K562 (cell line): ENCODE data around the gene TMEM39A. TPM values are rescaled to one million over a fixed set of nuclear protein-coding genes. Genes with fewer than 3 reads are reported as not detected.
A peak's percentile ranks its signal among the peaks of the same experiment; 100 is the strongest.

Experiments used
- CAMTA2 ChIP-seq: fragments of 250-450 bp; sonication (Bioruptor Pico); conservative IDR thresholded peaks from 2 replicates; pipeline ENCODE4 v1.5.1; 2022
- CBX3 ChIP-seq, 2 experiments: IDR thresholded peaks; 1 replicate in 1 of 2; 2 replicates in 1 of 2; pipeline ENCODE4 v1.6.1; 2012; ENCODE audit warnings: inconsistent platforms in 2 of 2, low read length in 2 of 2, borderline replicate concordance in 1 of 2, control low read depth in 1 of 2
- CHD1 ChIP-seq: fragments of 200-600 bp; sonication (generic); IDR thresholded peaks from one replicate; pipeline ENCODE4 v1.6.1; 2012; ENCODE audit warnings: mild to moderate bottlenecking, moderate library complexity, low read length, inconsistent platforms
- CREB1 ChIP-seq, 2 experiments: sonication (generic) in 1 of 2; formaldehyde crosslinking in 1 of 2; IDR thresholded peaks; 2 replicates each; pipeline versions ENCODE4 v1.6.1 to v1.8.0; 2012 to 2022; ENCODE audit warnings: inconsistent platforms in 1 of 2, mild to moderate bottlenecking in 1 of 2, missing genetic modification reagents in 1 of 2, moderate library complexity in 1 of 2
- DACH1 ChIP-seq: fragments of 450-650 bp; IDR thresholded peaks from 2 replicates; pipeline ENCODE4 v1.6.1; 2018; ENCODE audit not compliant: partially characterized antibody
- DIDO1 ChIP-seq: fragments of 450-650 bp; IDR thresholded peaks from 2 replicates; pipeline ENCODE4 v1.6.1; 2016; ENCODE audit warnings: low read depth, missing biosample characterization, missing genetic modification characterization
- ETV1 ChIP-seq: fragments of 450-650 bp; conservative IDR thresholded peaks from 2 replicates; pipeline ENCODE4 v1.6.1; 2016; ENCODE audit warnings: missing genetic modification characterization, control low read depth, low read depth, missing compliant biosample characterization
- GTF2A2 ChIP-seq: IDR thresholded peaks from 2 replicates; pipeline ENCODE4 v1.6.1; 2016; ENCODE audit warnings: mild to moderate bottlenecking, missing genetic modification characterization, missing compliant biosample characterization
- HNRNPH1 ChIP-seq: fragments of 200-400 bp; formaldehyde crosslinking; optimal IDR thresholded peaks from 2 replicates; pipeline ENCODE3; 2017; ENCODE audit warnings: low read depth, mild to moderate bottlenecking, low read length, moderate library complexity
- HNRNPUL1 ChIP-seq: fragments of 200-400 bp; formaldehyde crosslinking; IDR thresholded peaks from 2 replicates; pipeline ENCODE4 v1.6.1; 2017; ENCODE audit warnings: low read length
- NBN ChIP-seq: fragments of 450-650 bp; IDR thresholded peaks from 2 replicates; pipeline ENCODE4 v1.6.1; 2016; ENCODE audit warnings: low read depth, mild to moderate bottlenecking
- POLR2AphosphoS5 ChIP-seq: IDR thresholded peaks from 2 replicates; pipeline ENCODE4 v1.6.1; 2011; ENCODE audit warnings: mild to moderate bottlenecking, low read depth, low read length, moderate library complexity; ENCODE audit not compliant: control insufficient read depth, insufficient read depth
- PTBP1 ChIP-seq: fragments of 200-400 bp; formaldehyde crosslinking; IDR thresholded peaks from 2 replicates; pipeline ENCODE4 v1.6.1; 2017; ENCODE audit warnings: low read depth, low read length
- RFX7 ChIP-seq: fragments of 250-450 bp; sonication (Bioruptor Pico); IDR thresholded peaks from 2 replicates; pipeline ENCODE4 v1.5.1; 2021; ENCODE audit warnings: mild to moderate bottlenecking
- TCF15 ChIP-seq: fragments of 250-450 bp; sonication (Bioruptor Pico); IDR thresholded peaks from 2 replicates; pipeline ENCODE4 v1.8.0; 2022; ENCODE audit warnings: moderate library complexity, mild to moderate bottlenecking, inconsistent platforms
- ZBED1 ChIP-seq: IDR thresholded peaks from 2 replicates; pipeline ENCODE4 v1.6.1; 2014
- ZBTB12 ChIP-seq: fragments of 250-450 bp; sonication (Bioruptor Pico); IDR thresholded peaks from 2 replicates; pipeline ENCODE4 v1.4.0; 2020
- ZNF239 ChIP-seq: fragments of 250-450 bp; sonication (Bioruptor Pico); IDR thresholded peaks from 2 replicates; pipeline ENCODE4 v1.4.0; 2020; ENCODE audit warnings: mild to moderate bottlenecking
- ZNF395 ChIP-seq: fragments of 200-800 bp; sonication (Bioruptor generic); IDR thresholded peaks from 2 replicates; pipeline ENCODE4 v1.6.1; 2017; ENCODE audit warnings: missing genetic modification characterization, missing compliant biosample characterization
- ZNF717 ChIP-seq: fragments of 250-450 bp; sonication (Bioruptor Pico); IDR thresholded peaks from 2 replicates; pipeline ENCODE4 v1.5.0; 2021
- polyA plus RNA-seq, 8 experiments: library from polyadenylated mRNA; depleted of rRNA in 4 of 8; stranded (reverse) in 5 of 8; unstranded in 3 of 8; fragments of >200 nt; fragmentation: Nextera tagmentation in 2 of 8; fragmentation: Illumina TruSeq in 1 of 8; extraction: Ambion mirVana in 2 of 8; extraction: Trizol in 1 of 8; gene quantifications; 2 replicates each; pipeline versions ENCODE4 v1.2.1 to v1.2.3, GENCODE V29; 2011 to 2014; ENCODE audit warnings: inconsistent platforms in 1 of 8, missing spikeins in 1 of 8
- total RNA-seq, 7 experiments: library from RNA; depleted of rRNA in 6 of 7; stranded (reverse); fragments of >200 nt in 6 of 7; fragmentation: Illumina TruSeq in 2 of 7; extraction: Trizol in 2 of 7; gene quantifications; 2 replicates each; pipeline versions ENCODE4 v1.2.1 to v1.2.3, GENCODE V29; 2011 to 2021; ENCODE audit warnings: low replicate concordance in 1 of 7
- TF ChIP-seq, protein P1 (sequence below): fragments of 250-450 bp; sonication (Bioruptor Pico); IDR thresholded peaks from 2 replicates; pipeline ENCODE4 v1.8.0; 2021; ENCODE audit warnings: borderline replicate concordance, mild to moderate bottlenecking, moderate library complexity; ENCODE audit not compliant: poor library complexity, severe bottlenecking
- TF ChIP-seq, protein P2 (sequence below): sonication (generic); formaldehyde crosslinking; IDR thresholded peaks from 2 replicates; pipeline ENCODE4 v1.8.1; 2023; ENCODE audit warnings: mild to moderate bottlenecking, missing genetic modification reagents

Gene TMEM39A
- total and polyA plus RNA-seq, 9 of the 15 experiments (the other 6 are each of a cell fraction or from before 2014, with no cell fraction given), result 12.0 to 41.5 (median 15.4) TPM

GRCh38 chr3:119463171-119464169 is at the start of gene TMEM39A (continued):
- peak; percentile 69 for TF ChIP-seq CHD1
- TF ChIP-seq ZBED1, result no peak
- no peak for TF ChIP-seq HNRNPUL1
- TF ChIP-seq POLR2AphosphoS5, result peak; percentile 94
- no peak for TF ChIP-seq RFX7 (CRISPR knock-in tag)
- TF ChIP-seq CAMTA2 (CRISPR knock-in tag), result no peak
- peak; percentile 96 for TF ChIP-seq ZBTB12 (CRISPR knock-in tag)
- TF ChIP-seq, protein P1, sequence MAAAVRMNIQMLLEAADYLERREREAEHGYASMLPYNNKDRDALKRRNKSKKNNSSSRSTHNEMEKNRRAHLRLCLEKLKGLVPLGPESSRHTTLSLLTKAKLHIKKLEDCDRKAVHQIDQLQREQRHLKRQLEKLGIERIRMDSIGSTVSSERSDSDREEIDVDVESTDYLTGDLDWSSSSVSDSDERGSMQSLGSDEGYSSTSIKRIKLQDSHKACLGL (CRISPR knock-in tag), result no peak
- no peak for TF ChIP-seq PTBP1
- no peak for TF ChIP-seq TCF15
- TF ChIP-seq ETV1 (tag), result peak; percentile 92
- TF ChIP-seq GTF2A2 (tag), result no peak
- no peak; a peak in 1 of 3 replicates for TF ChIP-seq CBX3 (IDR thresholded peaks at IDR 0.05; ENCODE audit: borderline replicate concordance in 1 of 2, low read length in 2 of 2)
- TF ChIP-seq CREB1 (IDR thresholded peaks at IDR 0.05), result peak; percentile 97
- peak; percentile 99 for TF ChIP-seq CREB1 (CRISPR knock-in tag; IDR thresholded peaks at IDR 0.05)
- TF ChIP-seq DACH1, result peak; percentile 42
- TF ChIP-seq, protein P2, sequence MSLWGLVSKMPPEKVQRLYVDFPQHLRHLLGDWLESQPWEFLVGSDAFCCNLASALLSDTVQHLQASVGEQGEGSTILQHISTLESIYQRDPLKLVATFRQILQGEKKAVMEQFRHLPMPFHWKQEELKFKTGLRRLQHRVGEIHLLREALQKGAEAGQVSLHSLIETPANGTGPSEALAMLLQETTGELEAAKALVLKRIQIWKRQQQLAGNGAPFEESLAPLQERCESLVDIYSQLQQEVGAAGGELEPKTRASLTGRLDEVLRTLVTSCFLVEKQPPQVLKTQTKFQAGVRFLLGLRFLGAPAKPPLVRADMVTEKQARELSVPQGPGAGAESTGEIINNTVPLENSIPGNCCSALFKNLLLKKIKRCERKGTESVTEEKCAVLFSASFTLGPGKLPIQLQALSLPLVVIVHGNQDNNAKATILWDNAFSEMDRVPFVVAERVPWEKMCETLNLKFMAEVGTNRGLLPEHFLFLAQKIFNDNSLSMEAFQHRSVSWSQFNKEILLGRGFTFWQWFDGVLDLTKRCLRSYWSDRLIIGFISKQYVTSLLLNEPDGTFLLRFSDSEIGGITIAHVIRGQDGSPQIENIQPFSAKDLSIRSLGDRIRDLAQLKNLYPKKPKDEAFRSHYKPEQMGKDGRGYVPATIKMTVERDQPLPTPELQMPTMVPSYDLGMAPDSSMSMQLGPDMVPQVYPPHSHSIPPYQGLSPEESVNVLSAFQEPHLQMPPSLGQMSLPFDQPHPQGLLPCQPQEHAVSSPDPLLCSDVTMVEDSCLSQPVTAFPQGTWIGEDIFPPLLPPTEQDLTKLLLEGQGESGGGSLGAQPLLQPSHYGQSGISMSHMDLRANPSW (CRISPR knock-in tag), result no peak
- no peak for TF ChIP-seq ZNF717 (CRISPR knock-in tag)
- no peak for TF ChIP-seq HNRNPH1
- no peak; the same call in 1 of the 2 replicates for TF ChIP-seq ZNF395
- peak; percentile 86 for TF ChIP-seq DIDO1 (tag)
- TF ChIP-seq NBN, result 0 out of 2 replicates have a peak, but pooled peaks have one; percentile 35
- no peak for TF ChIP-seq ZNF239
